GM18951 (cell line): ENCODE measurements around the gene PEAR1.

Source experiments
- POLR2A ChIP-seq: IDR thresholded peaks from 4 replicates; pipeline ENCODE4 v1.6.1; 2011; ENCODE audit warnings: mild to moderate bottlenecking; ENCODE audit not compliant: insufficient read length, insufficient read depth; ENCODE audit errors: extremely low read depth
- in situ Hi-C: fragments of 300-500 bp; cut with MboI; formaldehyde crosslinking; loops from one replicate; pipeline ENCODE4 v1.12.0; 2022; ENCODE audit warnings: low sequenced_read_pairs, mixed read lengths, inconsistent platforms; ENCODE audit not compliant: unreplicated experiment

PEAR1 gene

GRCh38 chr1:156880473-156880872 is 13.0 kb upstream of the PEAR1 start:
- in situ Hi-C loops: no loop called here
- no peak for TF ChIP-seq POLR2A

- TF ChIP-seq POLR2A: no peak
- in situ Hi-C loops: no loop called here
Measured at GRCh38 chr1:156881101-156881500, 12.4 kb upstream of the PEAR1 start.

GRCh38 chr1:156881663-156882062 is 11.9 kb upstream of the PEAR1 start:
- in situ Hi-C loops: no loop called here
- TF ChIP-seq POLR2A: no peak

DNA sequence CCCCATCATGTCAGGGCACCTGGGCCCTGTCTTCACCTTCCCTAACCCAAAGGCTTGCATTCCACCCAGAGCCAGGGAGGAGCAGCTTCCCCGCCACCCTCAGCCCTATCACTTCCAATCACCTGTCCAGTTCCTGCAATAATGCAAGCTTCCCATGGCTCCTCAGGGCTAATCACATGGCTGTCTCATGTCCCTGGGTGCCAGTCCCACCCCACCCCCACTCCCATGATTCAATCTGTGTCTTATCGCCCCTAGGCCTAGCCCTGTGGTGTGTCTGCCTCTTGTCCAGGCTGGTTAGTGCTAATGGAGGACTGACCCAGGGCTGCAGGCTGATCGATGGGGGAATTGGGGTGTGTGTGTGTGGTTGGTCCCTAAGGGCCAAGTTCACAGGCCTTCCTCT is 11.0 kb upstream of the PEAR1 start:
- in situ Hi-C loops: no loop called here
- no peak for TF ChIP-seq POLR2A

DNA sequence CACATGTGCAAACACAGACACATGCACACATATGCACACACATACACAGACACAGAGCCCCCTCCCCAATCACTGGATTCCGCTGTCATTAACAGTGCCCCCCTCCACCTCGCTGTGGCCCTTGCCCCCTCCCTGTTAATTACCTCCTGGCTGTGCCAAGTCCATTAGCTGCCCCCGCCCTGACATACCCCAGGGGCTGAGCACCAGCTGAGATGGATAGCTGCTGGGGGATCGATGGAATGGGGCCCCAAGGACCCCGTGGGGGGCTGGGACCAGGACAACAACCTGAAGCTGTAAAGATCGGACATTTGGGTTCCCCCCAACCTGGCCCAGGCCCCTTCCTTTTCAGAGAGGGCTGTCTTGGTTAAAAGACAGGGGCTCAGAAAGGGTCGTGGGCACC is 9.6 kb upstream of the PEAR1 start:
- in situ Hi-C loops: no loop called here
- no peak for TF ChIP-seq POLR2A

DNA sequence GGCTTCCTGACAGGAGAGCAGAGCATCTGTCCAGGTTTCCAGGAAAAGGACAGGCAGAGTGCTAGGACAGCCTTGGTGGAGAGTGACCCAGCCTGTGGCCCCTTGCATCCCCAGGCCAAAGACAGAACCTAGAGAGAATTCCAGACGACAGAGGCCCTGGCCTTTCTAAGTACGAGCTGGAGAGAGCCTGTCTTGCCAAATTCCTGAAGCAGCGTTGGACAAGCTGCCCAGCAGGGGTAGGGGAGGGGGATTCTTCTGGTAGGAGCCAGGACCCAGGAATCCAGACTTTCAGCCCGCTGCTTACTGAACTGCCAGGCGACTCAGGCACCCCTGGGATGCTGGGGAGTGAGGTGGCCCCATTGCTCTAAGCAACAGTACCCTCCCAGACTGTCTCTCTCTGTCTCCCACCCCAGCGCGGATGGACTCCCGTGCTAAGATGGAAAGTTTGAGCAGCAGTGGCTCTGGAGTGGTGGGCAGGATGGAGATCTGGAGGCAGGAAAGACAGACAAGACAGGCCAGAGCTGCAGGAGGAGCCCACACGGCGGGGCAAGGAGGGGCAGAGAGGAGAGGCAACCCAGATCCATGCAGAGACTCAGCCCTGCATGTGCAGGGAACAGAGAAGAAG is 8.8 kb upstream of the PEAR1 start:
- TF ChIP-seq POLR2A: no peak
- in situ Hi-C loops: no loop called here

DNA sequence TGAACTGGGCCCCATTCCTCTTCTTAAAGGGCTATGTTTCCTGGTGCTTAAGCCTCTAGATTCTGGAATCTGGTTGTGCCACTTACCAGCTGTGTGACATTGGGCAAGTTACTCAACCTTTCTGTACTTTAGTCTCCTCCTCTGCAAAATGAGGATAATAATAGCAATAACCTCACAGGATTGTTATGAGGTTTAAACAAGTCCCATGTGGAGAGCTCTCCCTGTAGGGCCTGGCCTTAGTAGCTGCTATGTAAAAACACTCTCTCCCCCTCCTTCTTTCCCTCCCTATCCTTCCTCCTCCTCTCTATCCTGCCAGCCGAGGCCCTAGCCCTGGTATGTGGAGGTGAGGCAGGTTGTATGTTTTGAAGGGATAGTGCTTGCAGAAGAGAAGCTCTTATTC is 8.2 kb upstream of the PEAR1 start:
- in situ Hi-C loops: no loop called here

DNA sequence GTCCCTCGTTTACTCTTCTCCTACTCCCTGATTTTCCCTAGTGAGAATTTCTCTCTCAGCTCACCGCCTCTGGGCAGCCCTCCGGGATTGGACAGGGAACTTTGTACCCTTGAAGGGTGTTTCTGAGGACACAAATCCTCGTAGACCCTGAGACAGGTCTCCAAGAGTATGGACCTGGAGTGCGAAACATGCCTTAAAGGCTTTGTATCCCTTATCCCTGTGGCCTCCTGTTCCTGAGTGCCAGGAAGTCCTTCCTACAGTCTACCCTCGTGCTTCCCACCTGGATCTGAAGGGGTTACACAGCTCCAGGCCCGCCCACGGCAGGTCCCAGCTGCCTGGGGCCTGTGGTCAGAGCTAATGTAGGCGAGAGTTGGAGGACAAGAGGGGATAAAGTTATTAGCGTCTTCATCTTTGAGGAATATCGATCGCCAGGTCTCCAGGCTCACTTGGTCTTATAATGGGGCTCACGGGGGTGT is 7.6 kb upstream of the PEAR1 start:
- in situ Hi-C loops: no loop called here

More for the DNA sequence above, 8.2 kb upstream of the PEAR1 start:
- TF ChIP-seq POLR2A: no peak

GRCh38 chr1:156886583-156887281 is 6.8 kb upstream of the PEAR1 start:
- in situ Hi-C loops: no loop called here
- no peak for TF ChIP-seq POLR2A

More for the DNA sequence above, 7.6 kb upstream of the PEAR1 start:
- no peak for TF ChIP-seq POLR2A

GRCh38 chr1:156887317-156887716 is 6.2 kb upstream of the PEAR1 start:
- in situ Hi-C loops: no loop called here
- TF ChIP-seq POLR2A: no peak

DNA sequence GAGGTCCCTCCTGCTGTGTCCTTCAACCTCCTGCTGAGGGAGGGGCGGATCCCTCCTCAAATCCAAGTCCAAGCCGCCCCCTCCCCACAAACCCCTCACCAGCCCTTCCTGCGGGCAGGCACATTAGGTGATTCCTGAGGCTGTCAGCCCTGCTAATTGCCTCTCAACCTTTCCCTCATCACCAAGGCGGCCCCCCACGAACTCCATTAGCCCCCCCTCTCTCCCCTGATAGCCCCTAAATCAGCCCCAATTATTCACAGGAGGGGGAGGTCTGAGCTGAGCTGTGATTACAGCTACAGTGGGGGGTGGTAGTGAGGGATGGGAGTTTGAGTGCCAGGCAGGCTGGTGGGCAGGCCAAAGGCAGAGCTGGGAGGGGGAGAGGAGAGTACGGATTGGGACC is 5.8 kb upstream of the PEAR1 start:
- in situ Hi-C loops: no loop called here
- no peak for TF ChIP-seq POLR2A

DNA sequence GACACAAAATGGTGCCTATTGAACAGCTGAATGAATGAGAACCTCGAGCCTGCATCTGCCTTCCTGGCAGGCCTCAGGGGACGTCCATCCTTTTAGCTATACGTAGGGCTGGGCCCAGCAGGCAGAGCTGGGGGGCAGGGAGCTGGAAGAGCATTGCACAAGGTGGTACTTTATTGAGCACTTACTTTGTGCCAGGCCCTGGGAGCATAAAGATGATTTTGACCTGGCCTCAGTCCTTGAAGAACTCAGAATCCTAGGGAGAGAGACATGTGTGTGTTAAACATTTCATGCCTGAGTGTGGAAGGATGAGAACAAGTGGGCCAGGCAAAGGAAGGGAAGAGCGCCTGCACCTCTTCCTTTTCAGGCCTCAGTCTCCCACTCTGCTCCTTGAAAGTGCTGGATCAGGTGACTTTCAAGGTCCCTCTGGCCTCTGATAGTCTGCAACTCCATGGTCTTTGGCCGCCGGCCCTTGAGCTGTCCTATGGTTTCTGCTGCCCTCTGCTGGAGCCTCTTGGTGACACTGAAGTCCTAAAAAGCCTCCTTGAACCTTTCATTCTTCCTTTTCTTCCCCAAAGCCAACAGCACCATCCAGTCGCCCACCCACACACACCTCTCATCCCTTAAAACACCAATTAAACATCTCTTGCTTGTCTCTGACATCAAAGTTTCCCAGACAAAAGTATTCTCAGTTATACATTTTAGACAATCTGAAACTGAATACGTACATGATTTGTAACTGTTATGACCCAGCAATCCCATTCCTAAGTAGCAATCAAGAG is 3.5 kb upstream of the PEAR1 start:
- TF ChIP-seq POLR2A: no peak
- in situ Hi-C loops: no loop called here

- in situ Hi-C loops: no loop called here
- TF ChIP-seq POLR2A: no peak
Measured at GRCh38 chr1:156892190-156893047, 1.1 kb upstream of the PEAR1 start.
